Panc1 (cell line): Measurements from ENCODE around the gene TNFSF9. TPM values are rescaled to one million over a fixed set of nuclear protein-coding genes. Genes with fewer than 3 reads are reported as not detected.

Experiments
- ATAC-seq: fragments of 200-7000 bp; cut with Tn5 transposase; 2 replicates; pipeline ENCODE4 v1.9.1; 2020; ENCODE audit warnings: mild to moderate bottlenecking, moderate library complexity
- BruUV-seq: library from RNA; stranded (reverse); fragments of 400-500 nt; replicated peaks from 2 replicates; lab custom pipeline; 2021; lab: Mats Ljungman, UMichigan
- CTCF ChIA-PET: fragments of 300-600 bp; sonication (Branson Sonifier 250); formaldehyde crosslinking; loops from one replicate; lab custom pipeline; 2022; ENCODE audit warnings: antibody characterized with exemption; lab: Charles Lee
- POLR2A ChIA-PET: fragments of 300-600 bp; sonication (Branson Sonifier 250); formaldehyde crosslinking; loops from one replicate; lab custom pipeline; 2022; ENCODE audit warnings: antibody characterized with exemption; lab: Charles Lee
- DNase-seq: peaks from one replicate; pipeline ENCODE4 v3.0.0-alpha.2; 2010; ENCODE audit warnings: low read depth, low spot score
- H3K27ac ChIP-seq: 2 replicates; pipeline ENCODE4 v1.5.1; 2011; ENCODE audit warnings: mild to moderate bottlenecking, low read length, inconsistent platforms
- H3K27me3 ChIP-seq: fragments of 200-500 bp; sonication (Bioruptor generic); 2 replicates; pipeline ENCODE4 v1.6.0; 2014; ENCODE audit warnings: low read length, inconsistent platforms; ENCODE audit not compliant: control insufficient read depth, insufficient read depth
- H3K36me3 ChIP-seq: fragments of 200-500 bp; sonication (Bioruptor generic); 2 replicates; pipeline ENCODE4 v1.5.1; 2014; ENCODE audit warnings: inconsistent platforms, mild to moderate bottlenecking, low read length, moderate library complexity; ENCODE audit not compliant: control insufficient read depth, insufficient read depth
- H3K4me1 ChIP-seq: 2 replicates; pipeline ENCODE4 v1.5.1; 2011; ENCODE audit warnings: inconsistent platforms, mild to moderate bottlenecking, low read length, moderate library complexity; ENCODE audit not compliant: control insufficient read depth, insufficient read depth
- H3K4me3 ChIP-seq, 2 experiments: 2 replicates each; pipeline ENCODE4 v1.5.1; 2011 to 2012; ENCODE audit warnings: low read depth in 2 of 2, low read length in 2 of 2, mild to moderate bottlenecking in 2 of 2, inconsistent platforms in 1 of 2, moderate library complexity in 1 of 2
- H3K9me3 ChIP-seq: fragments of 200-500 bp; sonication (Bioruptor generic); 2 replicates; pipeline ENCODE4 v1.5.1; 2014; ENCODE audit warnings: low read depth, mild to moderate bottlenecking, inconsistent platforms, low read length, moderate library complexity; ENCODE audit not compliant: control insufficient read depth, insufficient read depth
- CTCF ChIP-seq: fragments of 450-650 bp; IDR thresholded peaks from 2 replicates; pipeline ENCODE4 v1.5.1; 2017; ENCODE audit warnings: mild to moderate bottlenecking
- POLR2AphosphoS5 ChIP-seq: IDR thresholded peaks from 2 replicates; pipeline ENCODE4 v1.6.1; 2012; ENCODE audit warnings: mild to moderate bottlenecking, low read depth, low read length, moderate library complexity
- REST ChIP-seq, 2 experiments: IDR thresholded peaks; 2 replicates each; pipeline ENCODE4 v1.6.1; 2011 to 2012; ENCODE audit warnings: low read depth in 2 of 2, control low read depth in 1 of 2, low read length in 1 of 2, mild to moderate bottlenecking in 1 of 2, moderate library complexity in 1 of 2; ENCODE audit not compliant: insufficient read depth in 1 of 2
- SIN3A ChIP-seq: IDR thresholded peaks from 2 replicates; pipeline ENCODE4 v1.6.1; 2012; ENCODE audit warnings: low read depth, mild to moderate bottlenecking, low read length, moderate library complexity, borderline replicate concordance; ENCODE audit not compliant: insufficient read depth
- TCF7L2 ChIP-seq: IDR thresholded peaks from 2 replicates; pipeline ENCODE4 v1.6.1; 2011; ENCODE audit warnings: mild to moderate bottlenecking, low read depth, low read length, inconsistent platforms
- in situ Hi-C: cut with HindIII; loops from 2 replicates; pipeline ENCODE4 v1.10.0; 2016; ENCODE audit warnings: low sequenced_read_pairs, low pct_unique_long_range_greater_than_20kb
- intact Hi-C: fragments of 100-400 bp; cut with micrococcal nuclease; formaldehyde crosslinking; loops from one replicate; pipeline ENCODE4 v1.10.0; 2022; ENCODE audit not compliant: unreplicated experiment
- total RNA-seq: library from RNA; stranded (reverse); gene quantifications from one replicate; pipeline ENCODE4 v1.2.1, GENCODE V29; 2021; ENCODE audit not compliant: unreplicated experiment

TNFSF9 gene
- total RNA-seq, 1 experiment from 2014 or later, result 2.9 TPM

- in situ Hi-C loops (no loop called here), intact Hi-C loops (no loop called here)
- TF ChIP-seq TCF7L2 (no peak), POLR2AphosphoS5 (no peak), CTCF (no peak), REST (IDR thresholded peaks at IDR 0.05; ENCODE audit: insufficient read depth in 1 of 2, low read depth in 2 of 2, low read length in 1 of 2) (no peak), SIN3A (no peak)
- ATAC-seq (no peak), DNase-seq (no peak)
- Histone ChIP-seq H3K27ac (no peak overlapping the region), H3K36me3 (no peaks in the 10 kb centered on the region; the same call in 1 of the 2 replicates), H3K9me3 (no peaks in the 10 kb centered on the region), H3K27me3 (no peaks in the 10 kb centered on the region), H3K4me1 (peaks cover 10% of the 10 kb centered on the region), H3K4me3 (no peak overlapping the region)
- CTCF ChIA-PET, result no interaction called here
- BruUV-seq, result no TSS peak
- POLR2A ChIA-PET, result no interaction called here
These were observed 2.8 kb upstream of the TNFSF9 start for GRCh38 chr19:6527893-6528543.

- H3K4me1 ChIP-seq, result peaks cover 10% of the 10 kb centered on the region
- TF ChIP-seq TCF7L2 (no peak), REST (IDR thresholded peaks at IDR 0.05; ENCODE audit: insufficient read depth in 1 of 2, low read depth in 2 of 2, low read length in 1 of 2) (no peak), POLR2AphosphoS5 (no peak), CTCF (no peak), SIN3A (no peak)
- in situ Hi-C loops, result no loop called here
- CTCF ChIA-PET, result no interaction called here
- no peak for DNase-seq
- POLR2A ChIA-PET, result no interaction called here
- H3K36me3 ChIP-seq, result no peaks in the 10 kb centered on the region; the same call in 1 of the 2 replicates
- ATAC-seq, result no peak
- no peaks in the 10 kb centered on the region for H3K9me3 ChIP-seq
- BruUV-seq, result no TSS peak
- no peak overlapping the region for H3K4me3 ChIP-seq
- H3K27ac ChIP-seq, result no peak overlapping the region
- H3K27me3 ChIP-seq, result no peaks in the 10 kb centered on the region
- intact Hi-C loops, result no loop called here
These were observed 2.2 kb upstream of the TNFSF9 start for GRCh38 chr19:6528544-6529121.
